HS-5 (cell line): ENCODE measurements around the gene PRKCI.
"Not testable (repeated sequence)": the region's sequence is repeated elsewhere in the genome, so short reads cannot be mapped to it uniquely, and the experiment has no call there.

Experiments
- DNase-seq: peaks from one replicate; pipeline ENCODE4 v3.0.0-alpha.2; 2012; ENCODE audit warnings: low read depth

Gene PRKCI

GRCh38 chr3:170222647-170223541 is 670 bp downstream of the PRKCI start:
- DNase-seq: no peak

DNA sequence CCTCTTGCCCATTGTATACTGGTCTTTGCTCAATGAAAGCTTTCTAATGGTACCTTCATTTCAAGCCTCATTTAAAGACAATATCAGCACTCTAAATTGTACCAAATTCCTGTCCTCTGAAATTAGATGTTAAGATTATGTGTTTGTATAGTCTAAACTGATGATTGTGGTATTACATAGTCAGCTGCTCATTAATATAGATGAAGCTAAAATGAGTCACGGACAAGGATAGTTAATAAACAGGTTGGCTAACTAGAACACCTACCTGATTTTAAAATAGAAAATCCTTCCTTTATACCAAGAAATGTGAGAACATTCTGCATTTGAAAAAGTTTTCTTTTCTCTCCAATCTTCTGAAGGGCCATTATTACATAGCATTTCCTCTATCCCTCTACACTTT is 2.9 kb downstream of the PRKCI start:
- no peak for DNase-seq

DNA sequence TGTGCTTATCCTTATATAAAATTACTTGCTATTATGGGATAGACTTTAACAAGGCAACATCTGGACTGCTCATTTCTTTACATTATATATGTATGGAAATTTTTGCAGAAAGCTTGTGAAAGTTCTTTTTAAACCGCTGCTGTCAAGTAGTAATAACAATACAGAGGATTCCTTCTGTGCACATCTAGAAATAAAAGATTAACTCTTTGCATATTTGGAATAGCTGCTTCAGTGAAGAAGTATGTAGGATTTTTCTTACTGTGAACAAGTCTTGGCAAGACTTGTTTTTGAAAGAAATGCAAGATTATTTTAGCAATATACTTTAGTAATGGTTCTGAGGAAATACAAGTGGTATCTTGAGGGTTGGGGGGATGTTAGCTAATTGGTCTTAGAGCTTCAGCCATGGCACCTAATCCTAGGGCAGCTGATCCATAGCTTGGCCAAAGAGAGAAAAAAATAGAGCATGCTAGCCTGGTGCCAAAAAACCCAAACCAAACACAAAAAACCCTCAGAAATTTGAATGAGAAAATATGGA is 4.3 kb downstream of the PRKCI start:
- no peak for DNase-seq

DNA sequence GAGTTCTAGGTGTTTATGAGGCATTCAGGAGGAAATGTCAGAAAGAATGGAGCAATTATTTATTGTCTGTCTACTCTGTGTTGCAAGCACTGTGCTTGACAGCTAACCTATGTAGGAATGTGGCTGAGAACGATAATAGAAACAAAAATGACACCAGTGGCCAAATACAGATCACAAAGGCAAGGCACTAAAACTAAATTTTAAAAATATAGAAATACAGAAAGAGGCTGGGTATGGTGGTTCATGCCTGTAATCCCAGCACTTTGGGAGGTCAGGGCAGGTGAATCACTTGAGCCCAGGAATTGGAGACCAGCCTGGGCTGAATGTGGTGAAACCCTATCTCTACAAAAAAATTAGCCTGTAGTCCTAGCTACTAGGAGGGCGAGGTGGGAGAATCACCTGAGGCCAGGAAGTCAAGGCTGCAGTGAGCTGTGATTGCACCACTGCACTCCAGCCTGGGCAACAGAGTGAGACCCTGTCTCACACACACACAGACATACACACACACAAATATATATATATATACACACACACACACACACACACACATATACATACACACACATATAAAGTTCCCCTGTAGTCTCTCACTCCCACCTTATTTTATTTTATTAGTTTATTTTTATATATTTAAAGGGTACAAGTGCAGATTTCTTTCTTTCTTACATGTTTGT is 6.0 kb downstream of the PRKCI start:
- DNase-seq: no peak

GRCh38 chr3:170232266-170232665 is 10.0 kb downstream of the PRKCI start:
- no peak for DNase-seq

- DNase-seq: no peak
Measured at GRCh38 chr3:170233530-170233929, 11.3 kb downstream of the PRKCI start.

DNA sequence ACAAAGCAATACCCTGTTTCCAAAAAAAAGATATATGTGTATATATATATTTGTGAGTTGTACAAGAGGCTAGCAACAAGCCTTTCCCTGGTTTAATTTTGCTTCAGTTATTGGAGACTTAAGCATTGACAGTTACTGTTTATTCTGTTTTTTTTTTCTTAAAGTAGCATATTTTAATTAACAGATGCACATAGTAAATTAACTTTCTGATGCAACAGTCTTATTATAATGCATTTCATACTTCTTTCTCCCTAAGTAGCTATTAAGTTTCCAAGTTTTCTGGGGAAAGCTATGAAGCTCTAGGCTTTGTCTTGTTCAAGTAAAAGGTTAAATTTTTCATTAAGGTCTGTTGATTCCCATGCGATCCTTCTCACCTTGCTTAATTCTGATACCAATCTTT is 17.9 kb downstream of the PRKCI start:
- no peak for DNase-seq

DNA sequence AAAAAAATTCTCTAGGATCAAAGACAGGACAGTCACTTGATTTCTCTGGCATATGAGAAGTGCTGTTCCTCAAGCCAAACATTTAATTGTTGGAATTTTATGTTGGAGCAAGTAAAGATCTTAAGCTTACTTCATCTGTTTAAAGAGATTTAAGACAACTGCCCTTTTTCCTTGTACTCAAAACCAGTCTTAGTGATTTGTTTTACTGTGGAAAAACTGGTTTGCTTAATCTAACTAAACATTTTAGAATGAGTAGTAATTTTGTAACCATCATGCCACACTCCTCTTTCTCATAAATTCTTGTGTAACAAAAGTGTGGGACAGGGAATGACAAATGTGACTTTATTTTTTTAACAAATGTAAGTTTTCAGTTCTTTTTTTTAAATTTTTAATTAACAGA is 18.4 kb downstream of the PRKCI start:
- DNase-seq: no peak

- no peak for DNase-seq
Measured at GRCh38 chr3:170244576-170244975, 22.4 kb downstream of the PRKCI start.

DNA sequence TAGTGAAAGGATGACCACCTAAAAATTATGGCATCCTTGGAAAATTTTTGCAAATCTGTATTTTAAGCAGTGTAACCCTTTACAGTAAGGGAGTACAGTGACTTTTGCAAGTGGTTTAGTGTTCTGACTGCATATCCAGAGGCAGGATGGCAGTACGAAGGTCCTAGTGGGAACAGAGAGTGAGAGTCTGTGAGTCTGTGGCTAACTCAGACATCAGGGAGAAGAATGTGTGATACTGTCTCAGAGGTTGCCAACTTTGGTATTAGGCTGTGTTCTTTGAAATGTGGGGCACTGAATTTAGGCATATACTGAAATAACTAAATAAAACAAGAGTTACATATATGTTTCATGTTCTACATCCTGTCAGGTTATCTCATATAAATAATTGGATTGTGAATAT is 25.7 kb downstream of the PRKCI start:
- no peak for DNase-seq

GRCh38 chr3:170256597-170256996 is 34.4 kb downstream of the PRKCI start:
- DNase-seq: no peak

- no peak for DNase-seq
Measured at GRCh38 chr3:170257145-170257544, 34.9 kb downstream of the PRKCI start.

GRCh38 chr3:170258105-170258487 is 35.9 kb downstream of the PRKCI start:
- DNase-seq: no peak

GRCh38 chr3:170259907-170260306 is 37.7 kb downstream of the PRKCI start:
- no peak for DNase-seq

DNA sequence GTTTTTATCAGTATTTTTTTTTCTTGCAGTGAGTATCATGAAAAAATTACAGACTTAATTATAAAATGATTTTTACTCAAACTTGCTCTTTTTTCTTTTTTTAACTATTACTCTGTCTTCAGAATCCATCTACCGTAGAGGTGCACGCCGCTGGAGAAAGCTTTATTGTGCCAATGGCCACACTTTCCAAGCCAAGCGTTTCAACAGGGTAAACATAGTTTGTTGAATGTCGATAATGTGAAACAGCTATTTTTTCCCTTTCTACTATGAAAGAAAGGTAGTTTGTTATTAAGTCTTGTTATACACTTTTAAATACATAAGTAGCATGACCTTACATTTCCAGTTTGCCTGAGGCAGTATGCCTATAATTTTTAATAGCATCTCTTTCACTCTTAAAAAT is 45.6 kb downstream of the PRKCI start:
- DNase-seq: no peak

DNA sequence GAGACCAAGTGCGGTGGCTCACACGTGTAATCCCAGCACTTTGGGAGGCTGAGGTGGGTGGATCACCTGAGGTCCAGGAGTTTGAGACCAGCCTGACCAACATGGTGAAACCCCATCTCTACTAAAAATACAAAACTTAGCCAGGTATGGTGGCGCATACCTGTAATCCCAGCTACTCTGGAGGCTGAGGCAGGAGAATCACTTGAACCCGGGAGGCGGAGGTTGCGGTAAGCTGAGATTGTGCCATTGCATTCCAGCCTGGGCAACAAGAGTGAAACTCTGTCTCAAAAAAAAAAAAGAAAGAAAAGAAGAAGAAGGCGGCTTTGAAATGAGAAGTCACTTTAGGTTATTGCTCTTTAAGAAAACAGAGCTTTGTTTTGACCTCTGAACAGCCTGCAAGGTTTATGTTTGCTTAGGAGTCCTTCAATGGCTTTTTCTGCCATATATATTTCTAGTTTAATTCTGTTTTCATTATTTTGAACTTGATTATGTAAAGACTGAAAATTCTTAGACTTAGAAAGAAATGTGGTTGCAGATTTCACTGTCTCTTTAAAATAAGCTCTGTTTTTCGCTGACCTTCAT is 47.5 kb downstream of the PRKCI start:
- not testable (repeated sequence) for DNase-seq

DNA sequence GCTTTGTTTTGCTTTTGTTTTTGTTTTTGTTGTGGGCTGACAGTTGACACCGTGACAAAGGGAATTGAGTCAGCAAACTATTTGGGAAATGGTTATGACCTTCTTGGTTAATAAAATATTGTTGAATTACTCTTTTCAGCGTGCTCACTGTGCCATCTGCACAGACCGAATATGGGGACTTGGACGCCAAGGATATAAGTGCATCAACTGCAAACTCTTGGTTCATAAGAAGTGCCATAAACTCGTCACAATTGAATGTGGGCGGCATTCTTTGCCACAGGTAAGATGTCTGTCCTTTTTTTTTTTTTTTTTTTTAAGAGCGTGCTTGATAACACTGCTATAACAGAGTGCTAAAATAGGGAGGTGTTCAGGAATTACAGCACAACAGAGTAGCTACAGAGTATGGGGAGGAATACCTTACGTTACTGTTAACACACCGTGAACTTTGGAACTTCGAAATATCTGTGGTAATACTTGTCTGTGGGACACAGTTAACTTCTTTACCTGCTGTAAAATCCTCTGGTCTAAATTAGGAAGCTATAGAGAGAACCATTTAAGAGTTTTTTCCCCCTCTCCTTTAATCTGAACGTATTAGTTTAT is 48.2 kb downstream of the PRKCI start:
- DNase-seq: no peak

DNA sequence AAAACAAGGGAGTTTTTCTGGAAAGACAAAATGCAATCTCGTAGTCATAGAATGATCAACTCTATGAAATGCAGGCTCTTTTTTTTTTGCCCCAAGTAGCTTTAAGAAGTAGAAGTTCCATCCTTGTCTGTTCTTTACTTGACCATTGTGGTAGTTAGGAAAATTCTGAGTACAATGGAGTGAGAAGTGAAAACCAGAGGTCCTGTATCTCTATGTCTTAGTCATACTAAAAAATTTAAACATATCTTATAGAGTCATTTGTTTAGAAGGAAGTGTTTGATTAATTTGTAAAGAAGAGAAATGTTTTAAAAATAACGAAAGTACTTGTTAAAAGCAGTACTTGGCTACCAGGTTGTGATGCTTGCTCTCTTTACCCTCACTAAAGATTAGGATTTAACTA is 52.4 kb downstream of the PRKCI start:
- DNase-seq: no peak

DNA sequence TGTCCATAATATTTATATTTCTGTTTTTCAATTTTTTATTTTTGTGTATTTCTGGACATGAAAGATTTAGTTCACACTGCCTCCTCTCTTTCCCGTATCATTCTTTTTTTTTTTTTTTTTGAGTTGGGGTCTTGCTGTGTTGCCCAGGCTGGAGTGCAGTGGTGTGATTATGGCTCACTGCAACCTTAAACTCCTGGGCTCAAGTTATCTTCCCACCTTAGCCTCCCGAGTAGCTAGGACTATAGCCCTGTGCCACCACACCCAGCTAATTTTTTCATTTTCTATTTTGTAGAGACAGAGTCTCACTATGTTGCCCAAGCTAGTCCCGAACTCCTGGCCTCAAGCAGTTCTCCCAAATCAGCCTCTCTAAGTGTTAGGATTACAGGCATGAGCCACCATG is 53.6 kb downstream of the PRKCI start:
- DNase-seq: no peak

GRCh38 chr3:170277311-170277710 is 55.1 kb downstream of the PRKCI start:
- DNase-seq: not testable (repeated sequence)

- no peak for DNase-seq
Measured at GRCh38 chr3:170277833-170278580, 55.8 kb downstream of the PRKCI start.

- no peak for DNase-seq
Measured at GRCh38 chr3:170278627-170279026, 56.4 kb downstream of the PRKCI start.
